HEK293 (cell line): ENCODE results near the gene PCSK5.

Experiments
- CTCF ChIA-PET: fragments of 350-600 bp; formaldehyde crosslinking; extraction: SDS; loops from one replicate; lab custom pipeline; 2021; ENCODE audit warnings: antibody characterized with exemption; lab: Yijun Ruan, JAX
- POLR2A ChIA-PET: fragments of 300-600 bp; formaldehyde crosslinking; extraction: SDS; loops from one replicate; lab custom pipeline; 2020; ENCODE audit warnings: antibody characterized with exemption, inconsistent platforms; lab: Yijun Ruan, JAX
- H3K27ac ChIP-seq: fragments of 200-500 bp; sonication (Bioruptor generic); 2 replicates; pipeline ENCODE4 v1.5.1; 2014; ENCODE audit warnings: low read depth, low read length, control low read depth, inconsistent platforms; ENCODE audit errors: extremely low read depth
- H3K36me3 ChIP-seq, 2 experiments: fragments of 200-500 bp in 1 of 2; sonication (Bioruptor generic) in 1 of 2; 1 replicate in 1 of 2; 2 replicates in 1 of 2; pipeline ENCODE4 v1.5.1; 2014 to 2017; ENCODE audit warnings: inconsistent platforms in 2 of 2, low read length in 2 of 2; ENCODE audit not compliant: control insufficient read depth in 2 of 2, insufficient read depth in 1 of 2
- H3K4me1 ChIP-seq: fragments of 200-500 bp; sonication (Bioruptor generic); 2 replicates; pipeline ENCODE4 v1.5.1; 2014; ENCODE audit warnings: mild to moderate bottlenecking, low read length, inconsistent platforms; ENCODE audit not compliant: control insufficient read depth, insufficient read depth
- H3K4me3 ChIP-seq: 2 replicates; pipeline ENCODE4 v1.5.1; 2011; ENCODE audit warnings: low read depth, mild to moderate bottlenecking, control low read depth, low read length, moderate library complexity
- H3K9me3 ChIP-seq: fragments of 200-500 bp; sonication (Bioruptor generic); 2 replicates; pipeline ENCODE4 v1.5.1; 2014; ENCODE audit warnings: low read depth, low read length, inconsistent platforms; ENCODE audit not compliant: control insufficient read depth, insufficient read depth
- EGR2 ChIP-seq: fragments of 450-650 bp; formaldehyde crosslinking; IDR thresholded peaks from 2 replicates; pipeline ENCODE4 v1.5.1; 2016; ENCODE audit warnings: low read depth, missing biosample characterization, missing genetic modification characterization
- GLI4 ChIP-seq: fragments of 450-650 bp; formaldehyde crosslinking; IDR thresholded peaks from 2 replicates; pipeline ENCODE4 v1.5.1; 2016; ENCODE audit warnings: missing biosample characterization, missing genetic modification characterization
- KLF10 ChIP-seq: fragments of 450-650 bp; IDR thresholded peaks from 2 replicates; pipeline ENCODE4 v1.5.1; 2018; ENCODE audit warnings: missing biosample characterization, mild to moderate bottlenecking, missing genetic modification characterization
- KLF16 ChIP-seq: fragments of 450-650 bp; formaldehyde crosslinking; IDR thresholded peaks from 2 replicates; pipeline ENCODE4 v1.5.1; 2017; ENCODE audit warnings: missing biosample characterization, missing genetic modification characterization
- KLF7 ChIP-seq: fragments of 450-650 bp; formaldehyde crosslinking; IDR thresholded peaks from 2 replicates; pipeline ENCODE4 v1.5.1; 2016; ENCODE audit warnings: missing biosample characterization, missing genetic modification characterization, borderline replicate concordance
- PRDM4 ChIP-seq: fragments of 450-650 bp; formaldehyde crosslinking; IDR thresholded peaks from 2 replicates; pipeline ENCODE4 v1.5.1; 2017; ENCODE audit warnings: missing biosample characterization, missing genetic modification characterization
- REST ChIP-seq: fragments of 450-650 bp; formaldehyde crosslinking; IDR thresholded peaks from 2 replicates; pipeline ENCODE4 v1.5.1; 2016; ENCODE audit warnings: missing biosample characterization, missing genetic modification characterization
- SETDB1 ChIP-seq: IDR thresholded peaks from one replicate; pipeline ENCODE4 v1.6.1; 2017; ENCODE audit warnings: mild to moderate bottlenecking, low read length, moderate library complexity, mixed read lengths; ENCODE audit not compliant: insufficient read length
- SP3 ChIP-seq: fragments of 450-650 bp; formaldehyde crosslinking; IDR thresholded peaks from 2 replicates; pipeline ENCODE4 v1.5.1; 2016; ENCODE audit warnings: missing biosample characterization, missing genetic modification characterization
- ZBTB8A ChIP-seq: fragments of 450-650 bp; formaldehyde crosslinking; IDR thresholded peaks from 2 replicates; pipeline ENCODE4 v1.5.1; 2016; ENCODE audit warnings: missing biosample characterization, missing genetic modification characterization
- ZNF157 ChIP-seq: fragments of 450-650 bp; formaldehyde crosslinking; IDR thresholded peaks from 2 replicates; pipeline ENCODE4 v1.5.1; 2016; ENCODE audit warnings: missing biosample characterization, missing genetic modification characterization
- ZNF223 ChIP-seq: fragments of 450-650 bp; formaldehyde crosslinking; IDR thresholded peaks from 2 replicates; pipeline ENCODE4 v1.5.1; 2016; ENCODE audit warnings: missing biosample characterization, missing genetic modification characterization
- ZNF266 ChIP-seq: fragments of 450-650 bp; formaldehyde crosslinking; IDR thresholded peaks from 2 replicates; pipeline ENCODE4 v1.5.1; 2016; ENCODE audit warnings: missing biosample characterization, missing genetic modification characterization, low read depth
- ZNF274 ChIP-seq, 2 experiments: fragments of 200-500 bp in 1 of 2; fragments of 450-650 bp in 1 of 2; sonication (Bioruptor generic) in 1 of 2; formaldehyde crosslinking in 1 of 2; IDR thresholded peaks; 2 replicates each; pipeline versions ENCODE4 v1.5.1 to v1.6.1; 2014 to 2016; ENCODE audit warnings: borderline replicate concordance in 1 of 2, inconsistent platforms in 1 of 2, low read length in 1 of 2, missing biosample characterization in 1 of 2, missing genetic modification characterization in 1 of 2
- ZNF311 ChIP-seq: fragments of 450-650 bp; formaldehyde crosslinking; IDR thresholded peaks from 2 replicates; pipeline ENCODE4 v1.5.1; 2017; ENCODE audit warnings: missing biosample characterization, missing genetic modification characterization, borderline replicate concordance
- ZNF366 ChIP-seq: fragments of 450-650 bp; formaldehyde crosslinking; conservative IDR thresholded peaks from 2 replicates; pipeline ENCODE4 v1.5.1; 2016; ENCODE audit warnings: missing biosample characterization, missing genetic modification characterization
- ZNF530 ChIP-seq: fragments of 450-650 bp; formaldehyde crosslinking; IDR thresholded peaks from 2 replicates; pipeline ENCODE4 v1.5.1; 2016; ENCODE audit warnings: low read depth, missing biosample characterization, missing genetic modification characterization
- ZNF555 ChIP-seq: fragments of 450-650 bp; formaldehyde crosslinking; conservative IDR thresholded peaks from 2 replicates; pipeline ENCODE4 v1.5.1; 2017; ENCODE audit warnings: missing biosample characterization, mild to moderate bottlenecking, missing genetic modification characterization, inconsistent platforms
- ZNF654 ChIP-seq: fragments of 450-650 bp; formaldehyde crosslinking; IDR thresholded peaks from 2 replicates; pipeline ENCODE4 v1.5.1; 2016; ENCODE audit warnings: low read depth, missing biosample characterization, missing genetic modification characterization
- ZNF707 ChIP-seq: fragments of 450-650 bp; formaldehyde crosslinking; IDR thresholded peaks from 2 replicates; pipeline ENCODE4 v1.5.1; 2016; ENCODE audit warnings: missing biosample characterization, missing genetic modification characterization
- ZNF76 ChIP-seq: fragments of 450-650 bp; formaldehyde crosslinking; IDR thresholded peaks from 2 replicates; pipeline ENCODE4; 2016; ENCODE audit warnings: low read depth, missing biosample characterization, missing genetic modification characterization, borderline replicate concordance
- ZNF777 ChIP-seq: fragments of 450-650 bp; formaldehyde crosslinking; IDR thresholded peaks from 2 replicates; pipeline ENCODE4 v1.5.1; 2017; ENCODE audit warnings: missing biosample characterization, missing genetic modification characterization, borderline replicate concordance
- TF ChIP-seq, protein P1 (sequence below): fragments of 450-650 bp; formaldehyde crosslinking; IDR thresholded peaks from 2 replicates; pipeline ENCODE4 v1.5.1; 2016; ENCODE audit warnings: missing biosample characterization, missing genetic modification characterization, borderline replicate concordance
- TF ChIP-seq, protein P2 (sequence below): fragments of 450-650 bp; formaldehyde crosslinking; IDR thresholded peaks from 2 replicates; pipeline ENCODE4 v1.5.1; 2016; ENCODE audit warnings: missing biosample characterization, missing genetic modification characterization

The PCSK5 gene

DNA sequence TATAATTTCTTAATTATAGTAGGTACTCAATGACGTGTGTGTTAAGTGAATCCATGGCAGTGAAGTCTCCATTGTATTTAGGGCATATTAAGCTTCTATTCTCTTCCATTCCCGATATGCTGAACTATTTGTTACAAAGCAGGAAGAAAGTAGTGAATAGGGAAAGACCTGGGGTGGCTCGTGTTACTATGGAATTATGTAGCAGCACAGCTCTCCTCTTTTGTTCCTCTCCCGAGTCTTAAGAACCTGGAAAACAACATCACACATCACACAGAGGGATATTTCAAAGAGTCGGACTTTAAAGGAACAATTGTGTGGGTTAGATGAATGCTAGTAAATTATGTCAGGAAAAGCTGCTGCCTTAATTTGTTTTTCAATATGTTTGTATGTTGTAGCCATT is 131.8 kb downstream of the PCSK5 start:
- Histone ChIP-seq H3K36me3 (peaks cover 0 to 10% of the 10 kb centered on the region in 2 experiments; a peak in 1 of 3 replicates), H3K4me1 (no peaks in the 10 kb centered on the region), H3K4me3 (no peak overlapping the region), H3K9me3 (no peaks in the 10 kb centered on the region), H3K27ac (no peak overlapping the region)
- TF ChIP-seq ZNF530 (tag by site-specific recombination) (no peak), ZNF76 (no peak), ZNF274 (IDR thresholded peaks at IDR 0.05; ENCODE audit: low read length) (no peak), ZNF274 (tag by site-specific recombination; IDR thresholded peaks at IDR 0.05; ENCODE audit: borderline replicate concordance) (no peak), ZNF157 (tag by site-specific recombination) (no peak), ZNF555 (tag by site-specific recombination) (no peak), KLF7 (tag by site-specific recombination) (no peak), PRDM4 (tag by site-specific recombination) (no peak), GLI4 (tag by site-specific recombination) (no peak), ZNF707 (no peak), EGR2 (tag by site-specific recombination) (no peak)
- TF ChIP-seq, protein P1, sequence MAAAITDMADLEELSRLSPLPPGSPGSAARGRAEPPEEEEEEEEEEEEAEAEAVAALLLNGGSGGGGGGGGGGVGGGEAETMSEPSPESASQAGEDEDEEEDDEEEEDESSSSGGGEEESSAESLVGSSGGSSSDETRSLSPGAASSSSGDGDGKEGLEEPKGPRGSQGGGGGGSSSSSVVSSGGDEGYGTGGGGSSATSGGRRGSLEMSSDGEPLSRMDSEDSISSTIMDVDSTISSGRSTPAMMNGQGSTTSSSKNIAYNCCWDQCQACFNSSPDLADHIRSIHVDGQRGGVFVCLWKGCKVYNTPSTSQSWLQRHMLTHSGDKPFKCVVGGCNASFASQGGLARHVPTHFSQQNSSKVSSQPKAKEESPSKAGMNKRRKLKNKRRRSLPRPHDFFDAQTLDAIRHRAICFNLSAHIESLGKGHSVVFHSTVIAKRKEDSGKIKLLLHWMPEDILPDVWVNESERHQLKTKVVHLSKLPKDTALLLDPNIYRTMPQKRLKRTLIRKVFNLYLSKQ (tag by site-specific recombination): no peak
- TF ChIP-seq, protein P2, sequence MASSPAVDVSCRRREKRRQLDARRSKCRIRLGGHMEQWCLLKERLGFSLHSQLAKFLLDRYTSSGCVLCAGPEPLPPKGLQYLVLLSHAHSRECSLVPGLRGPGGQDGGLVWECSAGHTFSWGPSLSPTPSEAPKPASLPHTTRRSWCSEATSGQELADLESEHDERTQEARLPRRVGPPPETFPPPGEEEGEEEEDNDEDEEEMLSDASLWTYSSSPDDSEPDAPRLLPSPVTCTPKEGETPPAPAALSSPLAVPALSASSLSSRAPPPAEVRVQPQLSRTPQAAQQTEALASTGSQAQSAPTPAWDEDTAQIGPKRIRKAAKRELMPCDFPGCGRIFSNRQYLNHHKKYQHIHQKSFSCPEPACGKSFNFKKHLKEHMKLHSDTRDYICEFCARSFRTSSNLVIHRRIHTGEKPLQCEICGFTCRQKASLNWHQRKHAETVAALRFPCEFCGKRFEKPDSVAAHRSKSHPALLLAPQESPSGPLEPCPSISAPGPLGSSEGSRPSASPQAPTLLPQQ: no peak
- POLR2A ChIA-PET: no interaction called here
- CTCF ChIA-PET: interaction anchor here (0.6 to 1.1 kb wide), 2 partner anchors 114 to 434 kb away, joined by 3 read pairs; no protein-coding TSS in a partner anchor

DNA sequence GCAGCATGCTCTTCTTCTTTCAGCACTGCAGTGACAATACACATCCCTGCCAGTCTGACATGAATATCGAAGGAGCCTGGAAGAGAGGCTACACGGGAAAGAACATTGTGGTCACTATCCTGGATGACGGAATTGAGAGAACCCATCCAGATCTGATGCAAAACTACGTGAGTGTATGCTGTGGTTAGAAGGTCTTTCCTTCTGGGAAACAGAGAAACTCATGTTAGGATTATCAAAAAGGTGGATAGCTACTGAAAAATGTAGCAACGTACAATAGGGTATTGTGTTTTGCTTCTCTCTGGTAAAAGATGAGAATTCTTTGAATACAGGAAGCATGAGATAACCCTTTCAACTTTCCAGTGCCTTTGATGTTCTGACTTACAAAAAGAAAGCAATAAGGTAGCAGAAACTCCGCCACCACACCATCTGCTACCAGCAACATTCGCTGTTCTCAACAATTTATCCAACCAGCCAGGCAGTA is 133.3 kb downstream of the PCSK5 start:
- TF ChIP-seq ZNF223 (tag by site-specific recombination): no peak
- TF ChIP-seq ZNF311: no peak
- no peak for TF ChIP-seq KLF16 (tag by site-specific recombination)
- no peak for TF ChIP-seq SETDB1
- POLR2A ChIA-PET: no interaction called here
- H3K36me3 ChIP-seq: peaks cover 0 to 17% of the 10 kb centered on the region in 2 experiments; a peak in 1 of 3 replicates
- H3K4me1 ChIP-seq: no peaks in the 10 kb centered on the region
- CTCF ChIA-PET: interaction anchor here (0.5 to 0.6 kb wide), 2 partner anchors 54 to 1010 kb away, joined by 3 read pairs; no protein-coding TSS in a partner anchor
- no peak overlapping the region for H3K4me3 ChIP-seq
- H3K27ac ChIP-seq: no peak overlapping the region
- H3K9me3 ChIP-seq: no peaks in the 10 kb centered on the region

GRCh38 chr9:76025286-76025685 is 134.8 kb downstream of the PCSK5 start:
- CTCF ChIA-PET: no interaction called here
- POLR2A ChIA-PET: no interaction called here
- H3K4me1 ChIP-seq: no peaks in the 10 kb centered on the region
- H3K9me3 ChIP-seq: no peaks in the 10 kb centered on the region
- no peak overlapping the region for H3K4me3 ChIP-seq
- H3K36me3 ChIP-seq: peaks cover 0 to 20% of the 10 kb centered on the region in 2 experiments; a peak in 1 of 3 replicates
- H3K27ac ChIP-seq: no peak overlapping the region
- no peak for TF ChIP-seq ZNF266
- TF ChIP-seq ZBTB8A (tag by site-specific recombination): no peak
- TF ChIP-seq ZNF366 (tag by site-specific recombination): no peak
- TF ChIP-seq KLF10 (tag by site-specific recombination): no peak
- TF ChIP-seq REST: no peak
- no peak for TF ChIP-seq ZNF654 (tag by site-specific recombination)
- TF ChIP-seq SP3 (tag by site-specific recombination): no peak
- no peak for TF ChIP-seq ZNF777 (tag by site-specific recombination)
